GM19025 (cell line): Measurements from ENCODE around the gene B9D2.
"Not testable (repeated sequence)": the region's sequence is repeated elsewhere in the genome, so short reads cannot be mapped to it uniquely, and the experiment has no call there.

ENCODE experiments used
- ATAC-seq: cut with Tn5 transposase; IDR thresholded peaks from one replicate; pipeline ENCODE4 v1.9.1; 2021; ENCODE audit warnings: mild to moderate bottlenecking, low read depth, moderate library complexity; ENCODE audit not compliant: unreplicated experiment

The B9D2 gene

GRCh38 chr19:41363753-41364523, at the start of gene B9D2:
Gene B9D2 (minus strand): TSS chr19:41364149. CDS start chr19:41363519, 630 bp downstream.
- peak; percentile 79 for ATAC-seq

GRCh38 chr19:41412953-41413352, 49.0 kb upstream of the B9D2 start:
- no peak for ATAC-seq

GRCh38 chr19:41411968-41412265, 48.0 kb upstream of the B9D2 start:
- no peak for ATAC-seq

GRCh38 chr19:41411100-41411967, 47.4 kb upstream of the B9D2 start:
- ATAC-seq, result no peak

- no peak for ATAC-seq
Observed at GRCh38 chr19:41410336-41411054, 46.5 kb upstream of the B9D2 start.

- ATAC-seq, result no peak
Observed at GRCh38 chr19:41409288-41409687, 45.3 kb upstream of the B9D2 start.

- not testable (repeated sequence) for ATAC-seq
Observed at GRCh38 chr19:41408846-41409245, 44.9 kb upstream of the B9D2 start.

GRCh38 chr19:41408256-41408655, 44.3 kb upstream of the B9D2 start:
- no peak for ATAC-seq

GRCh38 chr19:41407271-41407670, 43.3 kb upstream of the B9D2 start:
- ATAC-seq, result no peak

GRCh38 chr19:41405776-41406175, 41.8 kb upstream of the B9D2 start:
- ATAC-seq, result no peak

GRCh38 chr19:41403181-41403970, 39.4 kb upstream of the B9D2 start:
- no peak for ATAC-seq

- no peak for ATAC-seq
Observed at GRCh38 chr19:41402010-41402409, 38.1 kb upstream of the B9D2 start.

- no peak for ATAC-seq
Observed at GRCh38 chr19:41401483-41401882, 37.5 kb upstream of the B9D2 start.

GRCh38 chr19:41399525-41399924, 35.6 kb upstream of the B9D2 start:
- no peak for ATAC-seq

- ATAC-seq, result no peak
Observed at GRCh38 chr19:41399091-41399490, 35.1 kb upstream of the B9D2 start.

GRCh38 chr19:41398598-41398997, 34.6 kb upstream of the B9D2 start:
- no peak for ATAC-seq

GRCh38 chr19:41398050-41398418, 34.1 kb upstream of the B9D2 start:
- no peak for ATAC-seq

- ATAC-seq, result peak; percentile 88
Observed at GRCh38 chr19:41397086-41398049, 33.4 kb upstream of the B9D2 start, which contains the start of the genes BCKDHA and EXOSC5. Gene BCKDHA (plus strand): TSS chr19:41397818. CDS start chr19:41397828, 10 bp downstream. Gene EXOSC5 (minus strand): TSS chr19:41397359. CDS start chr19:41397328, 31 bp downstream.

GRCh38 chr19:41395355-41395754, 31.4 kb upstream of the B9D2 start:
- no peak for ATAC-seq
